ENCODE data around the gene RABL2A.

- TF ChIP-seq CTCF (IDR thresholded peaks at IDR 0.05) (no peak), POLR2AphosphoS5 (IDR thresholded peaks at IDR 0.05; ENCODE audit: insufficient read depth in 1 of 2, low read depth in 1 of 2) (no peak)
Observed at GRCh38 chr2:113676623-113677266, 49.7 kb downstream of the RABL2A start.

Measured in vagina (tissue), 2 donors.